ENCODE data around the gene ZMIZ1. TPM values are rescaled to one million over a fixed set of nuclear protein-coding genes. Genes with fewer than 3 reads are reported as not detected.

ZMIZ1 gene
- total and polyA plus RNA-seq, 2 donors (not counting 1 experiment from before 2014, with no cell fraction given): 6.3 to 30.6 TPM

GRCh38 chr10:79268161-79268601 lies 199.4 kb downstream of the ZMIZ1 start:
- peaks cover 12% of the 10 kb centered on the region for H3K36me3 ChIP-seq (ENCODE audit: control insufficient read depth, insufficient read depth, low read length)
- H4K20me1 ChIP-seq (ENCODE audit: control insufficient read depth, extremely low read depth, insufficient read depth, low read length): no peaks in the 10 kb centered on the region
- H2AFZ ChIP-seq (ENCODE audit: low read length): no peak overlapping the region
- DNase-seq (ENCODE audit: low read depth in 2 of 2): peak; percentile 36 to 70
- TF ChIP-seq EZH2 (IDR thresholded peaks at IDR 0.05; ENCODE audit: low read length, missing control alignments): no peak
- no peak for TF ChIP-seq CTCF (conservative IDR thresholded peaks at IDR 0.05 in 1 of 2, IDR thresholded peaks at IDR 0.05 in 1 of 2; ENCODE audit: low read depth in 1 of 2, low read length in 2 of 2)
- no peak overlapping the region for H3K4me3 ChIP-seq (replicated peaks in 1 of 4; ENCODE audit: control extremely low read depth in 1 of 4, insufficient read depth in 1 of 4, low read depth in 3 of 4, low read length in 4 of 4)
- H3K27ac ChIP-seq (ENCODE audit: insufficient read depth, low read length): peak overlapping the region; percentile 92
- H3K9ac ChIP-seq (ENCODE audit: insufficient read depth, low read length): no peak overlapping the region
- H3K4me1 ChIP-seq (ENCODE audit: control insufficient read depth, extremely low read depth, insufficient read depth, low read length): peaks cover 54% of the 10 kb centered on the region
- no peaks in the 10 kb centered on the region for H3K27me3 ChIP-seq (ENCODE audit: control insufficient read depth, insufficient read depth, low read length)
- H3K4me2 ChIP-seq (ENCODE audit: extremely low read depth, insufficient read depth, low read length): peak overlapping the region; percentile 4
- no peaks in the 10 kb centered on the region for H3K9me3 ChIP-seq (ENCODE audit: control insufficient read depth, insufficient read depth, low read depth, low read length)
- peaks cover 34% of the 10 kb centered on the region for H3K79me2 ChIP-seq (ENCODE audit: control insufficient read depth, insufficient read depth, low read length)

GRCh38 chr10:79268742-79269141 lies 200.0 kb downstream of the ZMIZ1 start:
- Histone ChIP-seq H2AFZ (ENCODE audit: low read length) (no peak overlapping the region), H3K27me3 (ENCODE audit: control insufficient read depth, insufficient read depth, low read length) (no peaks in the 10 kb centered on the region), H3K4me2 (ENCODE audit: extremely low read depth, insufficient read depth, low read length) (peak overlapping the region; percentile 4), H3K36me3 (ENCODE audit: control insufficient read depth, insufficient read depth, low read length) (peaks cover 12% of the 10 kb centered on the region), H4K20me1 (ENCODE audit: control insufficient read depth, extremely low read depth, insufficient read depth, low read length) (no peaks in the 10 kb centered on the region), H3K9ac (ENCODE audit: insufficient read depth, low read length) (no peak overlapping the region), H3K4me1 (ENCODE audit: control insufficient read depth, extremely low read depth, insufficient read depth, low read length) (peaks cover 59% of the 10 kb centered on the region), H3K4me3 (replicated peaks in 1 of 4; ENCODE audit: control extremely low read depth in 1 of 4, insufficient read depth in 1 of 4, low read depth in 3 of 4, low read length in 4 of 4) (no peak overlapping the region), H3K79me2 (ENCODE audit: control insufficient read depth, insufficient read depth, low read length) (peaks cover 37% of the 10 kb centered on the region), H3K27ac (ENCODE audit: insufficient read depth, low read length) (peak overlapping the region; percentile 92), H3K9me3 (ENCODE audit: control insufficient read depth, insufficient read depth, low read depth, low read length) (no peaks in the 10 kb centered on the region)
- DNase-seq (ENCODE audit: low read depth in 2 of 2): no peak
- TF ChIP-seq CTCF (conservative IDR thresholded peaks at IDR 0.05 in 1 of 2, IDR thresholded peaks at IDR 0.05 in 1 of 2; ENCODE audit: low read depth in 1 of 2, low read length in 2 of 2) (no peak), EZH2 (IDR thresholded peaks at IDR 0.05; ENCODE audit: low read length, missing control alignments) (no peak)

- no peak overlapping the region for H3K4me2 ChIP-seq (ENCODE audit: extremely low read depth, insufficient read depth, low read length)
- DNase-seq (ENCODE audit: low read depth in 2 of 2): no peak
- no peaks in the 10 kb centered on the region for H4K20me1 ChIP-seq (ENCODE audit: control insufficient read depth, extremely low read depth, insufficient read depth, low read length)
- H2AFZ ChIP-seq (ENCODE audit: low read length): no peak overlapping the region
- H3K79me2 ChIP-seq (ENCODE audit: control insufficient read depth, insufficient read depth, low read length): peaks cover 40% of the 10 kb centered on the region
- no peak overlapping the region for H3K9ac ChIP-seq (ENCODE audit: insufficient read depth, low read length)
- H3K4me1 ChIP-seq (ENCODE audit: control insufficient read depth, extremely low read depth, insufficient read depth, low read length): peaks cover 63% of the 10 kb centered on the region
- no peak overlapping the region for H3K27ac ChIP-seq (ENCODE audit: insufficient read depth, low read length)
- no peaks in the 10 kb centered on the region for H3K9me3 ChIP-seq (ENCODE audit: control insufficient read depth, insufficient read depth, low read depth, low read length)
- no peak overlapping the region for H3K4me3 ChIP-seq (replicated peaks in 1 of 4; ENCODE audit: control extremely low read depth in 1 of 4, insufficient read depth in 1 of 4, low read depth in 3 of 4, low read length in 4 of 4)
- TF ChIP-seq EZH2 (IDR thresholded peaks at IDR 0.05; ENCODE audit: low read length, missing control alignments): no peak
- TF ChIP-seq CTCF (conservative IDR thresholded peaks at IDR 0.05 in 1 of 2, IDR thresholded peaks at IDR 0.05 in 1 of 2; ENCODE audit: low read depth in 1 of 2, low read length in 2 of 2): no peak
- peaks cover 12% of the 10 kb centered on the region for H3K36me3 ChIP-seq (ENCODE audit: control insufficient read depth, insufficient read depth, low read length)
- no peaks in the 10 kb centered on the region for H3K27me3 ChIP-seq (ENCODE audit: control insufficient read depth, insufficient read depth, low read length)
These were observed 200.7 kb downstream of the ZMIZ1 start for GRCh38 chr10:79269443-79269842.

All from fibroblast of lung (primary cell).